Right atrium auricular region (tissue), 2 donors: Measurements from ENCODE around the gene C1orf210. TPM values are rescaled to one million over a fixed set of nuclear protein-coding genes. Genes with fewer than 3 reads are reported as not detected.

Experiments used
- DNase-seq: peaks from one replicate; pipeline ENCODE4 v3.0.0-alpha.2; 2019; ENCODE audit warnings: low spot score
- H3K27ac ChIP-seq, 2 donors: fragments of 200-600 bp; sonication (generic); 1 replicate in 1 of 2; 2 replicates in 1 of 2; pipeline ENCODE4 v1.5.1; 2016 to 2019
- H3K27me3 ChIP-seq, 2 donors: fragments of 200-600 bp; sonication (generic); one replicate each; pipeline versions ENCODE4 v1.5.1 to v1.6.0; 2017 to 2019
- H3K36me3 ChIP-seq: fragments of 200-600 bp; sonication (generic); one replicate; pipeline ENCODE4 v1.5.1; 2016
- H3K4me1 ChIP-seq, 2 donors: fragments of 200-600 bp; sonication (generic); one replicate each; pipeline versions ENCODE4 v1.5.1 to v1.6.0; 2017 to 2019
- H3K4me3 ChIP-seq, 2 donors: fragments of 200-600 bp; sonication (generic); 1 replicate in 1 of 2; 2 replicates in 1 of 2; pipeline ENCODE4 v1.5.1; 2017 to 2019; ENCODE audit warnings: mild to moderate bottlenecking in 1 of 2, moderate library complexity in 1 of 2
- H3K9me3 ChIP-seq, 2 donors: fragments of 200-600 bp; sonication (generic); one replicate each; pipeline ENCODE4 v1.5.1; 2019
- total RNA-seq, 2 donors: library from RNA; depleted of rRNA; stranded (reverse); fragments of >200 nt; gene quantifications; one replicate each; pipeline ENCODE4 v1.1.0, GENCODE V29; 2016
- TF ChIP-seq, protein P1 (sequence below), 2 donors: fragments of 200-600 bp; sonication (generic); IDR thresholded peaks; one replicate each; pipeline ENCODE4 v1.5.1; 2019; ENCODE audit warnings: antibody characterized with exemption in 2 of 2

Gene C1orf210
- not detected for total RNA-seq

DNA sequence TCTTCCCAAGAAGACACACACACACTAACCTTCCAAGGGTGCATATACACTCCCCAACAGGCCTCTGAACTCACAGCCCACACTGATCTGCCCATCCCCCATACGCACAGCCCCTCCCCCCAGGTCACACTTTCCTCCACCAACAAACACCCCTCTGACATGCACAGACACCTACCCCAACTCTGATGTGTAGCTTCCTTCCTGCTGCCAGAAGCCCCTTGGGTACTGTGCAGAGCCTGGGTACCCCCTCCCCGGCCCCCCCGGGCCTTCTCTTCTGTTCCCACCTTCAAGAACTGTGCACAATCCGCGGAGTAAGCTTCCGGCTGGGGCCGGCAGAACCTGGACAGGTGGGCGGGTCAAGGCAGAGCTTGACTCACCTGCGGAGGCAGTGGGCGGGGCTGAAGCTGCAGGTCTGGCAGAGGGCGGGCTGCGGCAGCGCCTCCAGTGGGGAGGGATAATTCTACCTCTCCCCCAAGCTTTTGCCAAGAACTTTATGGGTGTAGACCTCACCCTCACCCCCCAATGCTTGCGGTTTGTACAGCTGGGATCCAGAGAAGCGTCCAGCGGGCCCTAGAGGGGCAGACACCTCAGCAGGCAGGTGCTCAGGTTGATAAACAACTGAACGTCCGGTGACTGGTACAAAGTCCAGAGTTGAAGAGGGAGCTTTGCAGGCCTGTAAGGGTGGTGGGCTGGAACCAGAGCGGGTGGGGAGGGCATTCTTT is at the start of gene C1orf210:
Gene C1orf210 (minus strand): TSS at position 313 of the 722 bp plus-strand sequence. CDS start 2,311 bp downstream, outside the sequence.
- Histone ChIP-seq H3K27ac (no peak within 1 kb of the TSS), H3K36me3 (no peaks in the 10 kb centered on the region), H3K27me3 (no peaks in the 10 kb centered on the region), H3K4me3 (no peak within 1 kb of the TSS), H3K9me3 (no peaks in the 10 kb centered on the region), H3K4me1 (no peaks in the 10 kb centered on the region)
- DNase-seq, result no peak
- TF ChIP-seq, protein P1, sequence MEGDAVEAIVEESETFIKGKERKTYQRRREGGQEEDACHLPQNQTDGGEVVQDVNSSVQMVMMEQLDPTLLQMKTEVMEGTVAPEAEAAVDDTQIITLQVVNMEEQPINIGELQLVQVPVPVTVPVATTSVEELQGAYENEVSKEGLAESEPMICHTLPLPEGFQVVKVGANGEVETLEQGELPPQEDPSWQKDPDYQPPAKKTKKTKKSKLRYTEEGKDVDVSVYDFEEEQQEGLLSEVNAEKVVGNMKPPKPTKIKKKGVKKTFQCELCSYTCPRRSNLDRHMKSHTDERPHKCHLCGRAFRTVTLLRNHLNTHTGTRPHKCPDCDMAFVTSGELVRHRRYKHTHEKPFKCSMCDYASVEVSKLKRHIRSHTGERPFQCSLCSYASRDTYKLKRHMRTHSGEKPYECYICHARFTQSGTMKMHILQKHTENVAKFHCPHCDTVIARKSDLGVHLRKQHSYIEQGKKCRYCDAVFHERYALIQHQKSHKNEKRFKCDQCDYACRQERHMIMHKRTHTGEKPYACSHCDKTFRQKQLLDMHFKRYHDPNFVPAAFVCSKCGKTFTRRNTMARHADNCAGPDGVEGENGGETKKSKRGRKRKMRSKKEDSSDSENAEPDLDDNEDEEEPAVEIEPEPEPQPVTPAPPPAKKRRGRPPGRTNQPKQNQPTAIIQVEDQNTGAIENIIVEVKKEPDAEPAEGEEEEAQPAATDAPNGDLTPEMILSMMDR (IDR thresholded peaks at IDR 0.05), result no peak

DNA sequence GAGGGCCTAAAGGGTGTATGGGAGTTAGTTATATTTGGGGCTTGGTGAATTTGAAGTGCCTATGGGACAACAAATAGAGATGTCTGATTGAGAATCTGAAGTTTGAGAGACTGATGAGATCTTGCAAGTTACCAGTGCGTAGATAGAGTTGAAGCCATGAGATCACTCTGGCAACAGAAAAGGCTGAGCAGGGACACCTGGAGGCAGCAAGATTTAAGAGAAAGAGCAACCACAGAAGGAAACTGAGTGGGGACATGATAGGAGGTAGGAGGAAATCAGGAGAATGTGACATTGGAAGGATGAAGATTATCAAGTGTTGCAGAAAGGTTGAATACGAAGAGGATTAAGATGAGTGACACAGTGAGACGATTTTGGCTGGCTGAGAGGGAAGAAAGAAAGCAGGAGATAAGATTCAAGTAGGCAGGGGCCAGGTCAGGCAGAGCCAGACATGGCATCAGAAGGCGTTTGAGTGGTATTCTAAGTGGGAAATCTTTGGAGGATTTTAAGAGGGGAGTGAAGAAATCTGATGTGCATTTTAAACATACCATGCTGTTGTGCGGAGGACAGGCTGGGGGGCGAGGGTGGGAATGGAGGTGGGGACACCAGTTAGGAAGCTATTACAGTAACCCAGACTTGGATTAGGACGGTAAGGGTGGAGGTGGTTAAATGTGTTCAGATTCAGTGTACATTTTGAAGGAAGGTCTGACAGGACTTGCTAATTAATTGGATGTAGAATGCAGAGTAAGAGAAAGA is 49.2 kb upstream of the C1orf210 start:
- H3K4me1 ChIP-seq, result peaks cover 0 to 18% of the 10 kb centered on the region in 2 donors
- TF ChIP-seq, protein P1 (IDR thresholded peaks at IDR 0.05), result no peak
- no peaks in the 10 kb centered on the region for H3K9me3 ChIP-seq
- H3K27ac ChIP-seq, result peak overlapping the region in 1 of 2 donors; percentile 37
- H3K4me3 ChIP-seq, result no peak overlapping the region
- no peaks in the 10 kb centered on the region for H3K36me3 ChIP-seq
- DNase-seq, result no peak
- H3K27me3 ChIP-seq, result no peaks in the 10 kb centered on the region

DNA sequence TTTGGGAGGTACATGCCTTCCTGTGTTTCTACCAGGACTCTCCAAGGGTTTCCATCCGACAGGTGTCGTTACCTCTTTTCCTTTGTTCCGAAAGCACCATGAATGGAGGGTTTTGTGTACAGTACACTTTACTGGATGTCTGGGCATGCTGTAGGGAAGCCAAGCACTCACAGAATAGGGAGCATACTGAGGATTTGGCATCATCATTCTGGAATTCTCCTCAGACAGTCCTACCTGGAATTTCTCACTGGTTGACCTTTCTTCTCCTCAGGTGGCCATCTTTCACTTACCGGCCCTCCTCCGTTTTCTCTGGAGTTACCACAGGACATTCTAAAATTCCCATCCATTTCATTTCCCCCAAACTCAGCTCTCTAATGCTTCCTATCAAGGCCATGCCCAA is 46.3 kb upstream of the C1orf210 start:
- no peak for DNase-seq
- TF ChIP-seq, protein P1 (IDR thresholded peaks at IDR 0.05), result no peak
- Histone ChIP-seq H3K27me3 (no peaks in the 10 kb centered on the region), H3K4me3 (no peak overlapping the region), H3K4me1 (peaks cover 0 to 22% of the 10 kb centered on the region in 2 donors), H3K36me3 (no peaks in the 10 kb centered on the region), H3K27ac (no peak overlapping the region), H3K9me3 (peaks cover 0 to 4% of the 10 kb centered on the region in 2 donors)

DNA sequence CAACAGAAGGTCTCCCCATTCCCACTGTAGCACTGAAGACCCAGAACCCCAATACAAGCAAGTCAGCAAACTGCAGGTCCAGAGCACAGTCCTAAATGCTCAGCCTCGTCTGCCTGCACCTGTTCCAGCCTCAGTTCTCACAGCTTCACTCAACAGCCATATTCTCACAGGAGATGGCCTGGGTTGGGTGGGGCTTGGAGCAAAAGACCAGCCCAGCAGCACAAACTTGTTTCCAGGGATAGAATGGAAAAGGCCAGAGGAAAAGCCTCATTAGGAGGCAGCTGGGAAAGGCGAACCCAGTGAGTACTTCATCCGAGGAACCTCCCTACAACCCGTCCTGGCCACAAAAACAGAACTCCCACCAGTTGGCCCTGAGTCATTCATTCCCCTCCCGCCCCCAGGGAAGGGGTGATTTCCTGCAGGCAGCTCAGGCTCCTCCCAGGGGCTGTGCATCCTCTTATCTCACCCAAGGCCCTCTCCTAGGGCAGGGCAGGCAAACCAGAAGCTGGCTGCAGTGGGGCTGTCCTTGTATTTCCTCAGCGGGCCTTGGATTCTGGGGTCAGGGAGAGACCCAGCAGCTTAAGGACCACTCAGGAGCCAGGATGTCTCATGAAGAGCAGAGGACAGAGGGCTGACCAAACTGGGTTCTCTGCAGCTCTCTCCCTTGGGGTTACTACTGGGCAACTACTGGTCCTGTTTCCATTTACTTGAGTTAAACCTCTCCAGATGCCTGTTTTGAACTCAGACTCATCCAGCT is 44.8 kb upstream of the C1orf210 start:
- Histone ChIP-seq H3K4me1 (peaks cover 0 to 22% of the 10 kb centered on the region in 2 donors), H3K9me3 (peaks cover 0 to 10% of the 10 kb centered on the region in 2 donors), H3K4me3 (no peak overlapping the region), H3K36me3 (no peaks in the 10 kb centered on the region), H3K27ac (peak overlapping the region; percentile 47 to 60), H3K27me3 (no peaks in the 10 kb centered on the region)
- TF ChIP-seq, protein P1 (IDR thresholded peaks at IDR 0.05), result no peak
- peak; percentile 80 for DNase-seq

DNA sequence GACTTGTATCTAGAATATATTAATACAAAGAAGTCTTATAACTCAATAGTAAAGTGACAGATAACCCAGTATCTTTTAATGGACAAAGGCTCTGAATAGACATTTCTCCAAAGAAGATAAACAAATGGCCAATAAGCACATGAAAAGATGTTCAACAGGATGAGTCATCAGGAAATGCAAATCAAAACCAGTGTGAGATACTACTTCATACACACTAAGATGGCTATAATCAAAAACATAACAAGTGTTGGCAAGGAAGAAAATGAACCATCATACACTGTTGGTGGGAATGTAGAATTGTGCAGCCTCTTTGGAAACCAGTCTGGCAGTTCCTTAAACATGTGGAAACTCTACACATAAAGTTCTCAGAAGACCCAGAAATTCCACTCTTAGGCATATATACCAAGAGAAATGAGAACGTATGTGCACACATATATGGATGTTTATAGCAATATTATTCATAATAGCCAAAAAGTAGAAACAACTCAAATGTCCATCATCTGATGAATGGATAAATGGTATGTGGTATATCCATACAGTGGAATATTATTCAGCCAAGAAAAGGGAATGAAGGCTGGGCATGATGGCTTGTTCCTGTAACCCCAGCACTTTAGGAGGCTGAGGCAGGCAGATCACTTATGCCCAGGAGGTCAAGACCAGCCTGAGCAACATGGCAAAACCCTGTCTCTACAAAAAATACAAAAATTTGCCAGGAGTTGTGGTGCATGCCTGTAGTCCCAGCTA is 42.3 kb upstream of the C1orf210 start:
- Histone ChIP-seq H3K27ac (no peak overlapping the region), H3K36me3 (no peaks in the 10 kb centered on the region), H3K4me1 (peaks cover 0 to 17% of the 10 kb centered on the region in 2 donors), H3K9me3 (peaks cover 0 to 18% of the 10 kb centered on the region in 2 donors), H3K4me3 (no peak overlapping the region), H3K27me3 (no peaks in the 10 kb centered on the region)
- no peak for DNase-seq
- TF ChIP-seq, protein P1 (IDR thresholded peaks at IDR 0.05), result no peak
